GM21515 (cell line): ENCODE data around the gene SMOC1.

Experiments used
- ATAC-seq: cut with Tn5 transposase; IDR thresholded peaks from one replicate; pipeline ENCODE4 v1.9.1; 2021; ENCODE audit not compliant: unreplicated experiment

SMOC1 gene

DNA sequence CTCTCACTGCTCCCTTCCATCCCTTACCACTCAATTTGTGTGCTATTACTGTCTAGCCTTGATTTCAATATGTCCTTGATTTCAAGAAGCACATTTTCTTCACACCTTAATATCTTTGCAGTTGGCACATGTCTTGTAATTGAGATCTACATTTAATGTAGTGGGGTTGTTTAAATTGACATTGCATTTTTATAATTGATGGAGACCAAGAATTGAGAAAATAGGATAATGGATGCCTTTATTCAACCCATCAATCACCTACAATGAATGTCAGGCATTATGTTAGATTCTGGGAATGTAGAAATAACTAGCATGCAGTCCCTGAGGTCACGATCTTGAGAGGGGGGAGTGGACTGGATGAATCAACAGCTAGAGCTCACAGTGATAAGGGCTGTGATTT is 94.6 kb downstream of the SMOC1 start:
- no peak for ATAC-seq

DNA sequence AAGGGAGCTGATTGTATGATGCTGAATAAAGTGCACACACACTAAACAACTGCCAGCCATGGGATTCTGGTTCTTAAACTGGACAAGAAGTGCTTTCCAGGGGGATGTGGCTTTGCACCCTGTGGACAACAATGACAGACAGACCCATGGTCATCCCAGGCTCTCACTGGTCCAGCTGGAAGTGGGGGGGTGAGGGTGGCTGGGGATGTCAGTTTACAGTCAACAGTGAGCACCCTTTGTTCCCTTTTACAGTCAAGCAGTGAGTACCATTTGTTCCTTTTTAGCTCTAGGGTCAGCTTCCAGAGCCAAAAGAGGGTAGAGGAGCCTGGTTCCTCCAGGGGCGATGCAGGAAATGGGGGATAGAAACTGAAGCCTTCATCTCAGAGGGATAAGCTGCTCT is 100.7 kb downstream of the SMOC1 start:
- no peak for ATAC-seq

DNA sequence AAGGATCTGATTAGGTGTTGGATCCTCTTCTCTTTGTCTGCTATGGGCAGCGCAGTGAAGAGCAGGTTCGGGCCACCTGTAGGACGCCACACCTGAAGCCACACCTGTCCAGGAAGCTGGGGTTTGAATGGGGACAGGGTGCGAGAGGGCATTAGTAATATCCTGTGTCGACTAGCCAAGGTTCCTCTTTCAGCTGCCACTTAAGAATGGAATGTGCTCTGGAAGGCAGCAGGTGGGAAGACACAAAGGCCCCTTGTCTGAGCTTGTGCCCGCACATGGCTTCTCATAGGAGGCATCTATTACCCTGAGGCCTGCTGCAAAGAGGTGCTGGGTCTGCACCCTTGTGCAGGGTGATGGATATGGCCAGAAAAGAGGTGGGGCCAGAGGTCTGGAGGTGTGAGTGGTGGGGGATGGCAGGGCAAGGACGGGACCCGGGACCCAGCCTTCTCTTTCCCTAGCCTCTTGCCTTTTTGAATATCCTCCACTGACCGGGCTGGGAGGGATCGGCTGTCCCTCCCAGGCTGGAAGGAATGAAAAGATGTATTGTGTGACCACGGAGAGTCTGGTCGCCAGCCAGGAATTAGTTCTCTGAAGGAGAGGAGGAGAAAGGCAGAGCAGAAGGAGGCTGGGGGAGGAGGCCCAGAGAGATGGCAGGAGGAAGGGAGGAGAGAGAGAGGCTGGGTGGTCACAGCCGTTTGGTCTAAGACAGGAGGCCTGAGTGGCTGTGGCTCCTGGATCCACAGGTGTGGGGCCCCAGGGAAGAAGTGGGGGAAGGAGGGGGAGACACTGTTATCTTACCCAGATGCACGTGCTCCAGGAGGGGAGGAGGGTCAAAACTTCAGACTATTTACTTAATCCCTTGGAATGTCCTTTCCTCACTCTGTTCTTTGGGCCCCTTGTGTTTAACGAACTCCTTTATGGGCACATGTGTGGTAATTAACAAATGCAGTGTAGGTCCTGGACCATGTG is 101.5 kb downstream of the SMOC1 start:
- no peak for ATAC-seq

DNA sequence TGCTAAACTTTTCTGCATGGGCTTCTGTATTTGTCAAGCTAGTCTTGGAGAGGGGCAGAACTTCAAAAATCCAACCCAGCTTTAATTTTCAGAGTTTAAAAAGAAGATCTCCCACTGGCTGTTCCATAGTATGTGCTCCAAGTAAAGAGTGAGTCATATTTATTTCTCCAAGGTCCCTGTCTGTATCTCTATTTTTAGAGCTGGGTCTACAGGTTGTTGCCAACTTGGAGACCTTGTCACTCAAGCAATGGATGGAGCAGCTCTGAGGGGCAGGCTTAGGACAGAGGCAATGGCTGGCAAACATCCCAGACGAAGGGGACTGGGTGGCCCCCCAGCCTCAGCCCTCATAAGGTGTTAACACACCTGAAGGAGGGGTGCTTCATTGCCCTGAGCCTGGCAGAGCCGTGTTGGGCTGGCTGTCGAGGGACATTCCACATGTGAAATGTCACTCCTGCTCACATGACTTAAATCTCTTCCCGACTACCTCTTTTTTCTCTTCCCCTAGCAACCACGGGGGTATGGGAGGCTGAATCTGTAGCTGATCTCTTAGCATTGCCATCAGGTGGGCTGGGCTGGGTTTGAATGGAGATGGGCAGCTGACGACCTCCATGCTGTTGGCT is 103.1 kb downstream of the SMOC1 start:
- ATAC-seq = no peak

GRCh38 chr14:69982886-69983285 is 103.7 kb downstream of the SMOC1 start:
- ATAC-seq = no peak

GRCh38 chr14:69983317-69983716 is 104.1 kb downstream of the SMOC1 start:
- ATAC-seq = no peak

DNA sequence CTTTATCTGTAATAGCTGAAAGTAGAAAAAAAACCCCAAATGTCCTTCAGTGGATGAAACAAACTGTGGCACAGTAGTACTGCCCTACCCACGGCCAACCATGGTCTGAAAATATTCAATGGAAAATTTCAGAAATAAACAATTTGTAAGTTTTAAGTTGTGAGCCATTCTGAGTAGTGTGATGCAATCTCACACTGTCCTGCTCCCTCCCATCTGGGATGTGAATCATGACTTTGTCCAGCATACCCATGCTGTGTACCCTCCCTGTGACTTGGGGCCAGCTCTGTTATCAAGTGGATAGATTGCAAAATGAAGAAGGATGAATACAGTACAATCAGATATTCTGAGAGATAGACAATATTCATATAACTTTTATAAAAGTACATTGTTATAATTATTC is 106.2 kb downstream of the SMOC1 start:
- no peak for ATAC-seq

- ATAC-seq = no peak
Observed at GRCh38 chr14:69986336-69986735, 107.1 kb downstream of the SMOC1 start.

DNA sequence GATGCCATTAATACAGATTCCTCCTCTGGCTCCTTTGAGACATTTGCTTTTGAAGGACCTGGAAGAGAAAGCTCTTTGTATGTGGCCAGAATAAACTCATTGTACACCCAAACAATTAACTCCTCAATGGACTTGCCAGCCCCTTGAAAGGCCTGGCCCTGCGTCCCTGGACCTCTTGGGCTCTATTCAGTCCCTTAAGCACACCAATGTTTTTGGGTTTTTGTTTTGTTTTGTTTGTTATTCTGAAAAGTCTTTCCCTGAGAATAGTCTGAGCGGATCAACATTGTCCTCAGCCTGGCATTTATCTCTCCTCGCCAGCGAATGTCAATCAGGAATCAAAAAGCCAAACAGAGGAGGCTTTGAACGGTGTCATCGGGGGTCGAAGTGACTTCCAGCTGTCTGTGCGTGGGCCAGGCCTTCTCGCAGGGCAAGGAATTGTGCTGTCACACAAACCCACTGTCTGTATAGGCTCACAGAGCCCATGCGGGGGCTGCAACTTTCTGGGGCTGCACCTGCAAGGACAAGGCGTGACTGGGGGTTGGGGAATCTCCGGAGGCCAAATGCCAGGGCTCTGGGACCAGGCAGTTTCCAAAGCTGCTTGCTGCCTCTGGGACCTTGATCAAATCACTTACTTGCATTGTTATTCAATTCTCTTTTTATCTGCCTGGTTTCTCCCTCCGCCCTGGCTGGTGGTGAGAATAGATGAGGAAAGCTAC is 108.3 kb downstream of the SMOC1 start:
- no peak for ATAC-seq

- no peak for ATAC-seq
Observed at GRCh38 chr14:69988979-69989378, 109.8 kb downstream of the SMOC1 start.

DNA sequence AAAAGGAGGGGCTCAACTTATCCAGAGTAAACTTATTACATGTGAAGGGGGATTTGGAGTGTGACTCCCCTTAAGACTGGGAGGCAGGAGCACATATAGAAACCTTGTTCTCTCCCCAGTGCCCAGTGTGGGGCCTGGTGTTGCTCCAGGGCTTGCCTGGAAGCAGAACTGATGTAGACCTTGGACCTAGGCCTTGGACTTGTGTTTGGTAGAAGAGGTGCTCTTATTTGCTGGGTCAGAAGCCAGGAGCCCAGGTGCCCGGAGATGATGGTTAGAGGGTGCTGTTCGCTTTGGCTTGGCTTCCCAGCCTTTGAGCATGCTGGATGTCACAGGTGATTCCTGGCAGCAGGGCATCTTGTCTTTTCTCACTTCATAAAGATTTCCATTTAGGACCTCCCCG is 110.4 kb downstream of the SMOC1 start:
- ATAC-seq = no peak

DNA sequence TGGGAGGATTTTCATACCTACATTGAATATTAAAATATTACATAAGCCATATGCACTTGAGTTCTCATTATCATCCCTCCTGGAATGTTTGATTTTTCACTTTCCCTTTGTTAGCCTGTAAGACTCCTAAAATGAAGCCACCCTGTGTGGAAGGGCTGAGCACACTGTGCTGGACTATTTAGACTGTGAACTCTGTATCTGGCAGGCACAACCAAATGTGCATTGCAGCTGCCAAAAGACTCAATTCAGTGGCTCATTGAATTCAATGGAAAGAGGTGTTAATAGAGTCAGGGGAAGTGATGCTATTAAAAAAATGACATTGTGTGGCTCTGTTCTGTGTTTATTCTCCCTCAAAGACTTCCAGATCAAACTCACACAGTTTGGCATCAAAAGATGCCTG is 111.1 kb downstream of the SMOC1 start:
- no peak for ATAC-seq

DNA sequence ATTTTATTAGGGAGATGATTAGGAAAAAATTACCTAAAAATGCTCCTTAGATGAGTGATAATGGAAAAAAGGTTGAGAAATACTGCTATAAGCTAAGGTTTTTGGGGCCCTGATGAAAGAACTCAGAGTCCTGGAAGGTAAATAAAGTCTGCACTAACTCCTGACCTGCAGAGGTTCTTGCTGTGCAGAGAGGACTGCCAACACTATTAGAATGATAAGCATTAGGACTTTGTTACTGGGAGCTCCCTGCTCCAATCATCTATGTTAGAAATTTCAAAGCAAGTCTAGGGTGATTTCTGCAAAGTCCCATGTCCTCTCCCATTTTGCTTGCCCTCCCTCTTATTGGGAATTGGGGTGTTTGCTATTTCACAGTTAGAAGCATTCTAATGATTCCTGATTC is 112.2 kb downstream of the SMOC1 start:
- no peak for ATAC-seq

DNA sequence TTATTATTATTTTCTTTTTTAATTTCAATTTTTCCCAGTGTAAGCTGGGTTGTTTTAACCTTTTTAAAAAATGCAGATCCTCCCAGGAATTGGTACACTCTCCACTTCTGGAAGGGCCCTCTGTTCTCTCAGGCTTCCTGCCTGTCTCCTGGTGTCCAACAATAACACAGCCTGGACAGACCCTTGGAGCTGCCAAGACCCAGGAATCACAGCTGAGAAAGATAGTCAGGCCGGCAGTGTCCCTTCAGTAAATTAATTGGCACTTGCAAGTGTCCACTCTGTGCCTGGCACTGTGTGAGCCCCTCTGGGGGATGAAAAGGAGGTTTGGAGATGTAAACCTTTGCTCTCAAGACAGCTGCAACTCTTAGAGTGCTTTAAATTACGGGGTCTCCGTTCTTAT is 113.3 kb downstream of the SMOC1 start:
- ATAC-seq = no peak

DNA sequence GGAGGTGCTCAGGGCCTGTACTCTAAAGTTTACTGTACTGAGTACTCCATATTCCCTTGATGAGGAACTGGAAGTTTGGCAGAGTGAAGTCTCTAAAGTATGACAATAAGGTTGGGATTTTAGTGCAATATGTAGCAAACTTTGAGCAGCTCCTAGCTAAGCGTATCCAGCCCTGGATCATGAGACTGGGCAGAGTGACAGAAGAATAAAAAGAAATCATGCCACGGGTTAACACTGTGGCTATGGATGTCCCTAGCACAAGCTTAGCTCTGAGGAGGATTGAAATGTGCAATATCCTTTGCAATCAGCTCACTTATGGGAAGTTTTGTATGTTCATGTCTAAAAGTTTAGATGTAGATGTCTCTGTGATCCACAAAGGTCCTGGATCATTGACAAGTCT is 114.1 kb downstream of the SMOC1 start:
- ATAC-seq = no peak

DNA sequence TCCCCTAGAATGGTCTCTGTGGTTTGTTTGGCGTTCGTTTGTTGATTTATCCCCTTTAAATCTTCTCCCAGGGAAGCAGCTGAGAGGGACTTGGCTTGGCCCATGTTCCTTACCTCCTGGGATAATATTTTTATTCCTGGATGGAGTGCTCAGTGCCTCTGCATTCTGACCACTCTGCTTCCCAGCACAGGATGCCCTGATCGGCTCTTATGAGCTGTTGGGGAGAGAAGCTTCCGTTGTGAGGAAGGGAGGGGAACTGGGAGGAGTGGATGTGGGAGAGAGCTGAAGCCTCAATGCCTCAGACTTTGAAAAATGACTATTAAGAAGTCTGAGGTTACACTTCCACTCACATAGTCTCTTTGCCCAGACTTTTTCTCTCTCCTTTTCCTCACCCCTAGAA is 114.8 kb downstream of the SMOC1 start:
- no peak for ATAC-seq

- no peak for ATAC-seq
Observed at GRCh38 chr14:69996216-69996615, 117.0 kb downstream of the SMOC1 start.

DNA sequence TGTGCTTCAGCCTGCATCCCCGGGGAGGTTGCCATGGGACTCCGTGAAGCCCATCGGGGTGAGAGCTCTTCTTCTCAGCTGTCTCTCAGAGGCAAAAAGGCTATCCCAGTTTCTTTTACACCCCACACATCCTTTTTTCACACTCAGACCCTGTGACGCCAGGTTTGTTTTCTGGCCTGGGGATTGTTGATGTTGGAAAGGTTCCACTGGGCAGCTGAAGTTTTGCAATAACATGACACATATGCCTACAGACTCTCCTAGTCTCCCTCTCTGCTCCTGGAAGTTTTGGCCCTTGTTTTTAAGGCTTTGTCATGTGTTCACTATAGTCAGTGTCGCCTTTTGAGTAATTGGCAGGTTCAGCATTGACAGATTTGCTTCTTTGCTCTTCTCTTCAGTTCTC is 118.6 kb downstream of the SMOC1 start:
- ATAC-seq = no peak

- ATAC-seq = no peak
Observed at GRCh38 chr14:69999261-69999674, 120.1 kb downstream of the SMOC1 start.

- no peak for ATAC-seq
Observed at GRCh38 chr14:70000601-70001000, 121.4 kb downstream of the SMOC1 start.

- no peak for ATAC-seq
Observed at GRCh38 chr14:70002589-70003346, 123.6 kb downstream of the SMOC1 start.
